Chondrocyte (in vitro differentiated cells): ENCODE measurements around the gene TIRAP. TPM values are rescaled to one million over a fixed set of nuclear protein-coding genes. Genes with fewer than 3 reads are reported as not detected.
"Not testable (repeated sequence)": the region's sequence is repeated elsewhere in the genome, so short reads cannot be mapped to it uniquely, and the experiment has no call there.

Experiments used
- DNase-seq: peaks from one replicate; pipeline ENCODE4 v3.0.0; 2021; ENCODE audit warnings: mixed read lengths, low spot score
- H3K27ac Mint-ChIP-seq: one replicate; pipeline ENCODE4 v1.8.0; 2021; ENCODE audit warnings: mild to moderate bottlenecking, moderate library complexity, mixed read lengths; ENCODE audit not compliant: unreplicated experiment
- H3K27me3 Mint-ChIP-seq: 2 replicates; pipeline ENCODE4 v1.8.0; 2021; ENCODE audit warnings: low read depth, mixed read lengths
- H3K36me3 Mint-ChIP-seq: 2 replicates; pipeline ENCODE4 v1.8.0; 2021; ENCODE audit warnings: low read depth, mixed read lengths
- H3K4me1 Mint-ChIP-seq: 2 replicates; pipeline ENCODE4 v1.8.0; 2021; ENCODE audit warnings: low read depth, mild to moderate bottlenecking, mixed read lengths
- H3K4me3 Mint-ChIP-seq: one replicate; pipeline ENCODE4 v1.8.0; 2021; ENCODE audit warnings: mild to moderate bottlenecking, moderate library complexity, mixed read lengths; ENCODE audit not compliant: unreplicated experiment
- H3K9me3 Mint-ChIP-seq: 2 replicates; pipeline ENCODE4 v1.8.0; 2021; ENCODE audit warnings: low read depth, mixed read lengths
- CTCF ChIP-seq: fragments of 200-600 bp; sonication (generic); IDR thresholded peaks from 2 replicates; pipeline ENCODE4 v1.5.0; 2021; ENCODE audit warnings: antibody characterized with exemption, mild to moderate bottlenecking, moderate library complexity
- total RNA-seq: library from RNA; stranded (reverse); gene quantifications from 3 replicates; pipeline ENCODE4 v1.2.1, GENCODE V29; 2021

The TIRAP gene
- total RNA-seq, 1 donor from 2014 or later: 8.6 TPM

GRCh38 chr11:126307706-126308105 is 24.8 kb downstream of the TIRAP start:
- H3K9me3 Mint-ChIP-seq: no peaks in the 10 kb centered on the region
- peaks cover 4% of the 10 kb centered on the region for H3K36me3 Mint-ChIP-seq
- H3K4me1 Mint-ChIP-seq: peaks cover 41% of the 10 kb centered on the region
- TF ChIP-seq CTCF: peak; percentile 83
- no peaks in the 10 kb centered on the region for H3K27me3 Mint-ChIP-seq
- H3K4me3 Mint-ChIP-seq: no peak overlapping the region
- DNase-seq: no peak
- H3K27ac Mint-ChIP-seq: no peak overlapping the region

GRCh38 chr11:126308271-126308671 is 25.4 kb downstream of the TIRAP start:
- no peak for TF ChIP-seq CTCF
- DNase-seq: no peak
- peaks cover 37% of the 10 kb centered on the region for H3K4me1 Mint-ChIP-seq

GRCh38 chr11:126308771-126309170 is 25.9 kb downstream of the TIRAP start:
- not testable (repeated sequence) for H3K36me3 Mint-ChIP-seq, H3K27me3 Mint-ChIP-seq, H3K4me3 Mint-ChIP-seq, H3K27ac Mint-ChIP-seq, H3K9me3 Mint-ChIP-seq, DNase-seq
- peaks cover 38% of the 10 kb centered on the region for H3K4me1 Mint-ChIP-seq

More at GRCh38 chr11:126308271-126308671, 25.4 kb downstream of the TIRAP start:
- Mint-ChIP-seq H3K27me3 (no peaks in the 10 kb centered on the region), H3K4me3 (no peak overlapping the region), H3K9me3 (no peaks in the 10 kb centered on the region), H3K27ac (no peak overlapping the region), H3K36me3 (peaks cover 4% of the 10 kb centered on the region)

- peaks cover 28% of the 10 kb centered on the region for H3K4me1 Mint-ChIP-seq
- TF ChIP-seq CTCF: peak; percentile 98
- no peak for DNase-seq
- no peaks in the 10 kb centered on the region for H3K9me3 Mint-ChIP-seq
- no peak overlapping the region for H3K27ac Mint-ChIP-seq
- no peak overlapping the region for H3K4me3 Mint-ChIP-seq
- H3K36me3 Mint-ChIP-seq: peaks cover 5% of the 10 kb centered on the region
- H3K27me3 Mint-ChIP-seq: no peaks in the 10 kb centered on the region
Measured at GRCh38 chr11:126310200-126310991, 27.5 kb downstream of the TIRAP start.

GRCh38 chr11:126310992-126311310 is 28.1 kb downstream of the TIRAP start:
- Mint-ChIP-seq H3K4me3 (no peak overlapping the region), H3K27ac (no peak overlapping the region), H3K4me1 (peaks cover 26% of the 10 kb centered on the region), H3K9me3 (no peaks in the 10 kb centered on the region), H3K27me3 (no peaks in the 10 kb centered on the region), H3K36me3 (peaks cover 5% of the 10 kb centered on the region)
- no peak for DNase-seq
- no peak for TF ChIP-seq CTCF
